HFF-Myc (cell line): Measurements from ENCODE around the gene ABR.

Source experiments
- DNase-seq: peaks from one replicate; pipeline ENCODE4 v3.0.0-alpha.2; 2011; ENCODE audit warnings: low read depth; ENCODE audit errors: extremely low read depth
- H3K4me3 ChIP-seq: replicated peaks from 2 replicates; pipeline ENCODE4 v1.5.1; 2011; ENCODE audit warnings: low read depth, mild to moderate bottlenecking, control low read depth, low read length
- CTCF ChIP-seq: IDR thresholded peaks from 2 replicates; pipeline ENCODE4 v1.5.1; 2012; ENCODE audit warnings: mild to moderate bottlenecking, low read depth, low read length, control low read depth; ENCODE audit errors: missing control alignments

Gene ABR

GRCh38 chr17:957856-958421, 221.8 kb downstream of the ABR start:
- no peak for TF ChIP-seq CTCF
- H3K4me3 ChIP-seq, result no peak overlapping the region
- DNase-seq, result no peak

GRCh38 chr17:956905-957304, 222.9 kb downstream of the ABR start:
- no peak for TF ChIP-seq CTCF
- DNase-seq, result no peak
- H3K4me3 ChIP-seq, result no peak overlapping the region

GRCh38 chr17:954431-955164, 225.2 kb downstream of the ABR start:
- no peak overlapping the region for H3K4me3 ChIP-seq
- no peak for DNase-seq
- TF ChIP-seq CTCF, result no peak

GRCh38 chr17:953767-954166, 226.0 kb downstream of the ABR start:
- no peak for DNase-seq
- no peak for TF ChIP-seq CTCF
- H3K4me3 ChIP-seq, result no peak overlapping the region
